Measurements from ENCODE around the gene GRK1.

GRK1 gene

GRCh38 chr13:113726961-113727411 is 60.0 kb downstream of the GRK1 start:
- TF ChIP-seq, protein P1, sequence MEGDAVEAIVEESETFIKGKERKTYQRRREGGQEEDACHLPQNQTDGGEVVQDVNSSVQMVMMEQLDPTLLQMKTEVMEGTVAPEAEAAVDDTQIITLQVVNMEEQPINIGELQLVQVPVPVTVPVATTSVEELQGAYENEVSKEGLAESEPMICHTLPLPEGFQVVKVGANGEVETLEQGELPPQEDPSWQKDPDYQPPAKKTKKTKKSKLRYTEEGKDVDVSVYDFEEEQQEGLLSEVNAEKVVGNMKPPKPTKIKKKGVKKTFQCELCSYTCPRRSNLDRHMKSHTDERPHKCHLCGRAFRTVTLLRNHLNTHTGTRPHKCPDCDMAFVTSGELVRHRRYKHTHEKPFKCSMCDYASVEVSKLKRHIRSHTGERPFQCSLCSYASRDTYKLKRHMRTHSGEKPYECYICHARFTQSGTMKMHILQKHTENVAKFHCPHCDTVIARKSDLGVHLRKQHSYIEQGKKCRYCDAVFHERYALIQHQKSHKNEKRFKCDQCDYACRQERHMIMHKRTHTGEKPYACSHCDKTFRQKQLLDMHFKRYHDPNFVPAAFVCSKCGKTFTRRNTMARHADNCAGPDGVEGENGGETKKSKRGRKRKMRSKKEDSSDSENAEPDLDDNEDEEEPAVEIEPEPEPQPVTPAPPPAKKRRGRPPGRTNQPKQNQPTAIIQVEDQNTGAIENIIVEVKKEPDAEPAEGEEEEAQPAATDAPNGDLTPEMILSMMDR (conservative IDR thresholded peaks at IDR 0.05; ENCODE audit: low read depth, low read length): no peak
- no peak for DNase-seq (ENCODE audit: low read depth)
- no peak overlapping the region for H3K4me3 ChIP-seq (ENCODE audit: low read length)

DNA sequence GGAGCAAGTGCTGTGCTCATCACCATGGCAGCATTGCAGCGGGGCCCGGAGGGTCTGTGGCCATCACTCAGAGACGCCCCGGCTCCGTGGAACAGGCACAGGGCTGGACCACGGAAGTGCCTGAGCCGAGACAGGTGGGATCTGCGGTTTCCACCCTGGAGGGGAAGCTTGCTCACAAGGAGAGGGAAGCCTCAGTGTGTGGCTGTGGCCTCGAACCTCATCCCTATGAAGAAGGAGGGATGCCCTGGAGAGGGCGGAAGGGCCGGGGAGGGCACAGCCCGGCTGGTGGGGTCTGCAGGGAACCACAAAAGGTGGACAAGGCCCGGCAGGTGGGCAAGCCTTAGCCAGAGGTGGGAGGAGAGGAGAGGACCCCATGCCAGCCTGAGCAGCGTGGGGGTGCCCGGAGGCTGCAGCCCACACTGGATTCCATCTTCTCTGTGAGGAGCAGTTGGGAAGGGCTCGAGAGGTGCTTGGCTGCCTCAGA is 61.6 kb downstream of the GRK1 start:
- no peak for DNase-seq (ENCODE audit: low read depth)
- TF ChIP-seq, protein P1 (conservative IDR thresholded peaks at IDR 0.05; ENCODE audit: low read depth, low read length): no peak
- H3K4me3 ChIP-seq (ENCODE audit: low read length): no peak overlapping the region

DNA sequence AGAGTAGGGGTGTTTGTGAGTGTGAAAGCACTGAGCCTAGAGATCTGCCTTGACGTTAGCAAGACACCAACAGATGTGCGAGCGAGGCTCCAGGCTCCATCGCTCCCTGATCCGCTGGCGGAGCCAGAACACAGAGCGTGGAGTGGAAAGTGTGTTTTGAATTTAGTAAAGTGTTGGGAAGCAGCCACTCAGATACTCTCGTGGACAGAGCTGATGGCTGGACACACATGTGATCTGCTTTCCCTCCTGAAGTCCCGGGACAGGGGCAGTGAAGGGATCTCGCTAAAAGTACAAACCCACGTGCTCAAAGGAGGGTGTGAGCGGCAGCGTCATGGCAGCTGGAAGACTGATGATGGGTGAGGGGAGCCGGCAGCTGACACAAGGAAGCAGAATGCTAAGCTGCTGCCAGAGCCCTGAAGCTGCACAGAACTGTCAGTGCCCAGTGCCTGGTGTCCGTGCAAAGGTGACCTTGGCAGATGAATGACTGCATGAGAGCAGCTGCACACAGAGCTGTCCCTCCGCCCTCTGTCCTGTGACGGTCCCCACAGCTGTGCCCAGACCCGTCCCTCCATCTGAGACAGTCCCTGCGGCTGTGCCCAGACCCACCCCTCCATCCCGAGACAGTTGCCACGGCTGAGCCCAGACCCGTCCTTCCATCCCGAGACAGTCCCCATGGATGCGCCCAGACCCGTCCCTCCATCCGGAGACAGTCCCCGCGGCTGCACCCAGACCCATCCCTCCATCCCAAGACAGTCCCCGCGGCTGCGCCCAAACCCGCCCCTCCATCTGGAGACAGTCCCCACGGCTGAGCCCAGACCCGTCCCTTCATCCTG is 62.4 kb downstream of the GRK1 start:
- no peak for DNase-seq (ENCODE audit: low read depth)
- TF ChIP-seq, protein P1 (conservative IDR thresholded peaks at IDR 0.05; ENCODE audit: low read depth, low read length): no peak
- no peak overlapping the region for H3K4me3 ChIP-seq (ENCODE audit: low read length)

- no peak overlapping the region for H3K4me3 ChIP-seq (ENCODE audit: low read length)
- no peak for DNase-seq (ENCODE audit: low read depth)
- TF ChIP-seq, protein P1 (conservative IDR thresholded peaks at IDR 0.05; ENCODE audit: low read depth, low read length): no peak
Observed at GRCh38 chr13:113730258-113730691, 63.3 kb downstream of the GRK1 start.

DNA sequence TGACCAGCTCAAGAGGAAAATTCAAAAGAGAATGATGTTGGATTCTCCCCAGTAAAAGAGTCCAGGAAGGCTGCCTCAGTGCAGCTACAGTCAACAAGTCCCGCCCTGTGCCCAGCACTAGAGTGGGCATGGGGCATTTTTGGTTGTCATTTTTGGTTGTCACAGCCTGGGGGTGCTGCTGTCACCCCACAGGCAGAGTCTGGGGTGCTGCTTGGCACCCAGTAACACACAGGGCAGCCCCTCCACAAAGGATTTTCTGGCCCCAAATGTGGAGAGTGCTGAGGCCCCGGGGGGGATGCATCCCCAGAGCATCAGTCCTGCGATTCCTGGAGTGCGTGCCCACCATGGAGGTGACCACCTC is 63.8 kb downstream of the GRK1 start:
- TF ChIP-seq, protein P1 (conservative IDR thresholded peaks at IDR 0.05; ENCODE audit: low read depth, low read length): no peak
- no peak overlapping the region for H3K4me3 ChIP-seq (ENCODE audit: low read length)
- DNase-seq (ENCODE audit: low read depth): no peak

- TF ChIP-seq, protein P1 (conservative IDR thresholded peaks at IDR 0.05; ENCODE audit: low read depth, low read length): no peak
- DNase-seq (ENCODE audit: low read depth): no peak
- no peak overlapping the region for H3K4me3 ChIP-seq (ENCODE audit: low read length)
Observed at GRCh38 chr13:113731192-113732175, 64.5 kb downstream of the GRK1 start.
